HG03442 (cell line): ENCODE measurements around the gene IQSEC3.
"Not testable (repeated sequence)": the region's sequence is repeated elsewhere in the genome, so short reads cannot be mapped to it uniquely, and the experiment has no call there.

ENCODE experiments used
- ATAC-seq: cut with Tn5 transposase; IDR thresholded peaks from one replicate; pipeline ENCODE4 v1.9.1; 2021; ENCODE audit warnings: mild to moderate bottlenecking, moderate library complexity; ENCODE audit not compliant: unreplicated experiment

Gene IQSEC3

DNA sequence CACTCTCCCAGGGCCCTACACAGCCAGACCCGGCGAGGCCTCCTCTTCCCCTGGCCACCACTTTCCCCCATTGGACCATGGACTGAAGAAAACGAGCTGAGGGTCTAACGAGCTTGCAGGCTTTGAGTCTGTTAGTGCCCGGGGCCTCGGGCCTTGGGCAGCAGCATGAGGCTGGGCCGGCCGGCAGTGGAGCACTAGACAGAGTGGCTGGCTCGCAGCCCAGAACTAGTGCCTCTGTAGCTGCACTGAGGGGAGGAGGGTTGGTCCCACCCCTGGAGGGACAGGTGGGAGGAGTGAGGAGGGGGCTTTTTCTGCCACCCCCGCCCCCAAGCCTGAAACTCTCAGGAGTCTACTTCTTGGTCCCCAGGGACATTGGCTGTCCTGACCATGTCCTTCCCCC lies 108.7 kb downstream of the IQSEC3 start:
- ATAC-seq = no peak

DNA sequence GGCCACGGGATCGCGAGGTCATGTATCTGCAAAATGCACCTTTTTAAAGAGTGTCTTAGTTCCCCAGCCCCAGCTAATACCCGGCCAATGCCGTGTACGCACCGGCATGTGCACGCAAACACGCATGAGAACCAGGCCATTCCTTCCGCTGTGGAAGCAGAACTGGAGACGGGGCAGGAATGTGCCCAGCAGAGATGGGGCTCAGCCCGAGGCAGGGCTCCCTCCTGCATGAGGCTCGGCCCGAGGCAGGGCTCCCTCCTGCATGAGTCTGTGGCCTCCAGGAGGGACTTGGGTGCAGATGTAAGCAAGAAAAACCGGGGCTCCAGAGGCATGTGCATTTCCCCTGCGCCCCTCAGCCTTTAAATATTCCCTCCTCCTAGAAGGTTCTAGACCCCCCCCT lies 109.2 kb downstream of the IQSEC3 start:
- ATAC-seq = no peak

DNA sequence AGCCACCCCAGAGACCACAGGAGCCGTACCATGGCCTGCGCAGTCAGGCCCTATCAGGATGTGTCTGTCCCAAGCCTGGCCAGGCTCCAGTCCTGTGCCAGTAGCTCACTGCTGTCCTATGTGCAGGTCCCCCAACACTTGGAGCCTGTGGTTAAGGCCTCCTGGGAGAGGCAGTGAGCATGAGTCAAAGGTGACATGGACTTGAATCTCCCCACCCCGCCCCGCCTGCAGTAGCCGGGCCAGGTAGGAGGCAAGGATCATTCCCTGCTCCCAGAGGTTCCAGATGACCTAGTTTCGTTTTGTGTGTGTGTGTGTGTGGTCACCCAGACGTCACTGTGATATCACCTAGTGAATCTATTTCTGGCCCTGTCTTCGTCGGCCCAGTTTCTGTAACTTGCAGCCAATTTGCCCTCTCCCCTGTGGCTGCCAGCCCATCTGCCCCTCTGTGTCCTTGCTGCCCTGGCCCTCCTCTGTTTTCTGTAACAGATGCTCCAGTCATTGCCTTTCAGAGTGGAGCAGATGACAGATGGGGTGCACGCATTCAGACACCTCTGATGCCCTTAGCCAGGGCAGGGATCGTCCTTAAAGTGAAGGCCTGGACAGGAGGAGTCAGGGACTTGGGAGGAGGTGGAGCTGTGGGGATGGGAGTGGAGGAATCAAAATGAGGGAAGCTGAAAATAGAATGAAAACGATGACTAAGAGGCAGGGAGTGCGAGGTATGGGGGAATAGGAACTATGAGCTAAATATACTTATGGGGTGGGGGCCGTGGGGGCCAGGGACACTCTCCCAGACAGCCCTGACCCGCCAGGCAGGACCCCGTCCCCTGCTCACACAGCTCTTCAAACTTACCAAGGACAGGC lies 110.0 kb downstream of the IQSEC3 start:
- ATAC-seq = no peak

DNA sequence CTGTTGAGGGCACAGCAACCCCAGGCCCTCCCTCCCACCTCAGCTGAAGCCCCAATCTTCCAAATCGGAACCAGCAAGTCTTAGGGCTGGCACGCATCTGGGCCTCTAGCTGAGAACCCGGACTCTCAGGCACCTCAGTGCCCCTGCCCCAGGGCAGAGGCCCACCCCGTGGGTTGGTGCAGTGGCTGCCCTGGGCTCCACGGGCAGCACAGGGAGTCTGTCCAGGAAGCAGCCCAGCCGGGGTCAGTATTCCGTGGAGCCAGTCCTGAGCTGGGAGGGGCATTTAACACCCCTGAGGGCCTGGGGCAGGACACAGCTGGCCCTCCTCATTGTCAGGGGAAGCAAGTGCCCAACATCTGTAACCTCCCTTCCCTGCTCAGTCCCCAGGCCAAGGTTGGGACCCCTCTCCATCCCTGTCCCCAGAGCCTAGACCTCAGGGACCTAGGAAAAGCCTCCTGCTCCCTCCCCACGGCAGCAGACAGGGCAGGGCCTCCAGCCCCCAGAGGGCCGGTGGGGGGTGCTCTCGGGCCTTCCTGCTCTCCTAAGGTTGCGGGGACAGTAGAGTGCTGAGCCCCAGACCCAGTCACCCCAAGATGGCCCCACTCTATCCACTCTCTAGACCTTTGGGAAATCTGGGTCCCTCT lies 110.9 kb downstream of the IQSEC3 start:
- no peak for ATAC-seq

DNA sequence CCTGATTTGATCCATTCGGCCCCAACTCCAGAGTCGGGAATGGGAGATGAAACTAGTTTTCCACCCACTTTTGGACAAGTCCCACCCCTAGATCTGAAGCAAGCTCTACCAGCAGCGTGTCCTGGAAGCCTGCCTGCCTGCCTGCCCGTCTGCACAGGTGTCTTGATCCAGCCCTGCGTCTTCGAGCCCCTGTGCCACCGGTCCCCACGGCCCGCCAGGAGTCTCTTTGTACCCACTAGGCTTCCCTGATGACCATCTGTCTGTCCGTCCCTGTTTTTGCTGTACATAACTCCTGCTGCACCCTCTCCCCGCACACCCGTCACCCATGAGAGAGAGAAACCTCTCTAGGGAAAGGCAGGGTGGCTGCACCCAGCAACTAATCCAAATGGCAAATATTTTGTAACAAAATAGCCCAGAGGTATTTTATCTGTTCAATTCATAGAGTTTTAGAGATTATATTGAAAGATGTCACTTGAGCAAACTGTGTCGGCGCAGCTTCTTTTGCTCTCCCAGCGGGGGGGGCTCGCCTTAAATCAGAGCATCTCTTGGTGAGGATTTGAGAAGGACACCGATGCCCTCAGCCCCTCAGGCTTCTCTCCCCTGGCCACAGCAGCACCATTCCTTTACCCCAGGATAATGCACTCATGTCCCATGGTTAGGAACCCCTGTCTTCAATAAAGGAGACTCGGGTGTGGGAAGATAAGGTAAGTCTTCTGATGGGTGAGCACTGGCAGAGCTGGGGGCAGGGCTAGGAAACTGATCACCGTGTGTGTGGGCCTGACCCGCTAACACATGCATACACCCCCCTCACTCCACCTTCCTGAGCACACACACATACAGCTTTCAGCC lies 111.6 kb downstream of the IQSEC3 start:
- no peak for ATAC-seq

DNA sequence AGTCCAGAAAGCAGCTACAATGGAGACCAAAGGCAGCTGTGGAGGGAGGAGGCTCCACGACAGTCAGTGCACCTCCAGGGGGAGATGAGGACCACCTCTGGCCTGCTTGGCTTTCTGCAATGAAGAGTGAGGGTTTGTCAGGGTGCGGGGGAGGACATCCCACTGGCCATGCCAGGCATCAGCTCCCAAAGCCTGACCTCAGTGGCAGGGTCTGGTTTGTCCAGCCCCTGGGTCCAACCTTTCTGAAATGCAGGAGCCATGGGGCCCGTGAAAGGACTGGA lies 112.2 kb downstream of the IQSEC3 start:
- ATAC-seq = no peak

DNA sequence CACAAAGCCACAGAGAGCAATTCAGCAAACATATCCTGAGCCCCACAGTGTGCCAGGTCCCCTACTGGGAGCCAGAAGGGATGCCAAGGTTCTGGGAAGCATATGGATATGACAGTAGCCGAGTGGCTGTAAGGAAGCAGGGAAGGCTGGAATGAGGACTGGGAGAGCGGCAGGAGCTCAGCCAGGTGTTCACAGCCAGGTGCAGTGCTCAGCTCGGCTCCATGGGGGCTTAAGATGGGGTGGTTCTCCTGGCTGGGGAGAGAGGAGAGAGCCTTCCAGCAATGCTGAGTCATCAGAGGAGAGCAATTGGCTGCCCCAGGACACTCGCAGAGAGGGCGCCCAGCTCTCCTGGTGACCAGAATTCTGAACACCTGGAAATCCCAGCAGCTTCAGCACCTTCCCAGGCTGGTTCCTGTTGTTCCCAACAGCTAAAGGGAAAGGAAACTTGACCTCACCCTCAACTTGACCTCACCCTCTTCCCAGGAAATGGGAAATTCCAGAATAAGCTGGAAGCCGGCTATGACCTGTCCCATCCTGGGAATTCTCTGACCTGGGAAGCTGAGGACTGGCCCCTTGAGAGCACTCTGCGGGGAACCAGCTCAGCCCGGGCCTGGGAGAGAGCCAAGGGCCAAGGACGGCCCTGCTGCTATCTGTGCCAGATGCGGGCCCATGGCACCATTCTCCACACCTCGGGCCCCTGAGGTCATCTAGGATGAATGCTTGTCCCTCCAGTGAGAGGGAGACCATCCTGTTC lies 112.7 kb downstream of the IQSEC3 start:
- no peak for ATAC-seq

DNA sequence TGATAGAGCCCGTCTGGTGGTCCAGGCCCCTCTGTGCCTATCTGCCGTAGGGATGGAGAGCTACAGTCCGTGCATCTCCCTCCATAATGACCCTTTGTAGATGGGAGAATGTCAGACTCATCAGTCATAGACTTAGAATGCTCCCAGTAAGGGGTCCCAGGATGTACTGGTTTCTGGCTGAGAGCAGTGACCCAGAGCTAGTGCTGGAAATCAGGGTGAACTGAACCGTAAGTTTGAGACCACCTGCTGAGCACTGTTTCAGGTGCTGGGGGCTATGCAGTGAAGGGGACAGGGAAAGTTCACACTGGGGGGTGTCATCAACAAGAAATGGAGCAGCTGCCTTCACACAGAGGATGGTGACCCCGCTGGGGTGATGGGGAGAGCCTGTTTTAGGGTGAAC lies 113.3 kb downstream of the IQSEC3 start:
- no peak for ATAC-seq

DNA sequence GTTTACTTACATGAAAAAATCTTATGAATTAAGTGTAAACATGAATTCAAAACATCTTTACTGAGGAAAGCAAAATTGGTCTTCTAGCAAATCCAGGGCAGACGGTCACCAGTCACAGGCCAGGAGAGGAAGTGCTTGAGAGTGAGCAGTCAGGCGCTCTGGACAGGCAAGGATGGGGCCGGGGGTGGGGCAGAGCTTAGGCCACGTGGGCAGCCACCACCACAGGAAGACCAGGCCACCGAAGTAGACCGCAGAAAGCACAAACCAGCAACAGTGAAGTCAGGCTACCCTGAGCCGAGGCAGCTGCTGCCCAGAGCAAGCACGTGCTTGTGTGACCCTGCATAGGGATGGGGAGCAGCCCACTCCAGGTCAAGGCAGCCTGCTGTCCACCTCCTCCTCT lies 113.9 kb downstream of the IQSEC3 start:
- no peak for ATAC-seq

DNA sequence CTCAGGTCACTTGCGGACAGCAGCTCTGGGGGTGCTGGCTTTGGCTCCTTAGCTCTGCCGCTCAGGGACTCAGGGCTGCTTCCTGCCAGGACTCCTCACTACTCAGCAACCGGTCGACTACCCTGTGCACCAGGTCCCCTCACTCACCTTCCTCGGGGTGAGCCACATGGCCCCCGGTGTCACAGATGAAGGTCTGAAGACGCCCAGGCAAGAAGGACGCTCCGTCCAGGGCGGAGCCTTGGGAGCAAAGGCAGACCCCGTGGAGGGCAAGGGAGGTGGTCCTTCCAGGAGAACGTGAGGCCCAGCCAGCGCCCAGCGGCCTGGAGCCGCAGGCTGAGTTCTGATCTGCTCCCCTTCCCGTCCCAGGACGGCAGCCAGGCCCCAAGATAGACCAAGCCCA lies 115.4 kb downstream of the IQSEC3 start:
- no peak for ATAC-seq

DNA sequence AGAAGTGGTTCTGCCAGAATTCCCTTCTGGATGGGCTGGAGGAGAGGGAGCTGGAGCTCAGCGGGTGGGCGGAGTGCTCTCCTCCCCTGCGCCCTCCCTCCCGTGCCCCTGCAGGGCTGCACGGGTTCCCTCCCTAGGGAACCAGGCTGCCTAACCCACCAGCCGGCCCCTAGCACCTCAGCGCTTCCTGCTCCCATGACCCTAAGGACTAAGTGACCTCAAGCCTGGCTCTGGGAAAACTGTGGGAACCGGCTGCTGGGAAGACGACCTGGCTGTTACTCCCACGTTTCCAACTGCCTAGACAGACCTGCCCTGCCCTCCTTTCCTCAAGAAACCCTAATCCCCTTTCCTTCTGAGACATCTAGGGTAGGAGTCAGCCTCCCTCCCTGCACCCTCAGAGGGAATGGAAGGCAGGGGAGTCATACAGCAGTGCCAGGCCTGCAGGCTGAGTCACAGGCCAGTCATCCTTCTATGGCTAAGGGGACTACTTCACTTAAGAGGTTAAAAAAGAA lies 115.9 kb downstream of the IQSEC3 start:
- ATAC-seq = no peak

DNA sequence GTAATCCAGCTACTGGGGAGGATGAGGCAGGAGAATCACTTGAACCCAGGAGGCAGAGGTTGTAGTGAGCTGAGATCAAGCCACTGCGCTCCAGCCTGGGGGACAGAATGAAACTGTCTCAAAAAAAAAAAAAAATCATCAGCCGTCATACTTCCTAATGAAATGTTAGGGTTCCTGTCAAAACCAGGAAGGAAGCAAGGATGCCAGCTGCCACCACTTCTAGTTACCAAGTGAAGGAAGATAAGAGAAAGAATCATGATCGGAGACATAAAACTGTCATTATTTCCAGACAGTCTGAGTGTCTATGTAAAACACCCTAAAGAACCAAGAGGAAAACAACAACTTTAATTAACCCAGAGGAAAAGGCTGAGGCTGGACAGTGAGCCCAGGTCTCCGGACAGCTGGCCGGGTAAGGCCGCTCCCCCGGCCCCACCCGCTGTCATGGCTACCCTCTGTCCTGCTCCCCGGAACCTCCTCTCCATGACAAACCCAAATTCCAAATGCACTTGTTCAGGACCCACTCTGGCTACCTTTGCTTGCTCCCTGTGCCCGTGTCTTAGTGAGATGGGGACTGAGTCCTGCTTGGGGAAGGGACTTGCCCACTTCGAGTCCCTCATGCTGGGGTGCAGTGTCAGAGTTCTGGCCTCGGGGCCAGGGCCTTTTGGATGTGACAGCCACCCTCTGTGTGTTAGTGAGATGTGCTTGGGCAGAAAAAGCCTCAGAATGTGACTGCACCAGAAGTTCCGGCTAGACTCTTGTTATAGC lies 118.4 kb downstream of the IQSEC3 start:
- ATAC-seq = no peak

DNA sequence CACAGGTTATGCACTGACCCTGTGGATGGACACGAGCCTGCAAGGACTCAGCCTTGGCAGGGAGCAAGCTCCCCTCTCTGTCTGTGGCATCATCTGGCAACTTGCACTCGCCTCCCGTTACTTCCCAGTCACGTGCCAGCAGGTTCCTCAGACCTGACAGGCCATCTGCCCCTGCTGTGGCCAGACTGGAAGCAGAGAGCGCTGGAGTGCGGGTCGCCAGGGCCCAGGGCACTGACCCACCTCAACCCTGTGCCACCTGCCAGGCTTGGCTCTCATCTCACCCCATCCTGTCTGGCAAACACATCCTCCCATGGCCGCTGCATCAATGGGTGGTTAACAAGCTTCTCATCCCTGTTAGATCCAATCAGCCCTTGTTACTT lies 119.0 kb downstream of the IQSEC3 start:
- ATAC-seq = no peak

DNA sequence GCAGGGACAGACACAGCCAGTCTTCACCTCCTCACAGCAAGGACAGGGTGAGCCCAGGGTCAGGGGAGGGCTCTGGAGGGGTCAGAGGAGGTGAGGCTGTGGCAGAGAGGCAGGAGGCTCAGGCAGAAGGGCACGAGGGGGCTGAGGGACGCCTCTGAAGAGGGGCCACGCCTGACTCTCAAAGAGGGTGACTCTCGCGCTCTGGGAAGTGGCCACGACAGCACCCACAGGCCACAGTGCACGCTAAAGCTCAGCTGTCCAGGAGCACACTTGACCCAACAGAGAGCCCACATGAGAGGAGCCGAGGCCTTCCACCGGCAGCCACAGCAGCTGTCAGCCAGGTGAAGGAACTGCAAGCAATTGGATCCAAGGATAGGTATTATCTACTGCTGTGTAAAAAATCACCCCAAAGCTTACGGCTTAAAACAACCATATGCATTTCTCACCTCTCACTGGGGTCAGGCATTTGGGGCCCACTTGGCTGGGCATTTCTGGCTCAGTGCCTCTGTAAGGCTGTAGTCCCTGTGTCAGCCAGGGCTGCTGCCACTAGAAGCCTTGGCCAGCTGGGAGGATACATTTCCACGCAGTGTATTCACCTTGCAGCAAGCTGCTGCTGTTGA lies 119.5 kb downstream of the IQSEC3 start:
- no peak for ATAC-seq

DNA sequence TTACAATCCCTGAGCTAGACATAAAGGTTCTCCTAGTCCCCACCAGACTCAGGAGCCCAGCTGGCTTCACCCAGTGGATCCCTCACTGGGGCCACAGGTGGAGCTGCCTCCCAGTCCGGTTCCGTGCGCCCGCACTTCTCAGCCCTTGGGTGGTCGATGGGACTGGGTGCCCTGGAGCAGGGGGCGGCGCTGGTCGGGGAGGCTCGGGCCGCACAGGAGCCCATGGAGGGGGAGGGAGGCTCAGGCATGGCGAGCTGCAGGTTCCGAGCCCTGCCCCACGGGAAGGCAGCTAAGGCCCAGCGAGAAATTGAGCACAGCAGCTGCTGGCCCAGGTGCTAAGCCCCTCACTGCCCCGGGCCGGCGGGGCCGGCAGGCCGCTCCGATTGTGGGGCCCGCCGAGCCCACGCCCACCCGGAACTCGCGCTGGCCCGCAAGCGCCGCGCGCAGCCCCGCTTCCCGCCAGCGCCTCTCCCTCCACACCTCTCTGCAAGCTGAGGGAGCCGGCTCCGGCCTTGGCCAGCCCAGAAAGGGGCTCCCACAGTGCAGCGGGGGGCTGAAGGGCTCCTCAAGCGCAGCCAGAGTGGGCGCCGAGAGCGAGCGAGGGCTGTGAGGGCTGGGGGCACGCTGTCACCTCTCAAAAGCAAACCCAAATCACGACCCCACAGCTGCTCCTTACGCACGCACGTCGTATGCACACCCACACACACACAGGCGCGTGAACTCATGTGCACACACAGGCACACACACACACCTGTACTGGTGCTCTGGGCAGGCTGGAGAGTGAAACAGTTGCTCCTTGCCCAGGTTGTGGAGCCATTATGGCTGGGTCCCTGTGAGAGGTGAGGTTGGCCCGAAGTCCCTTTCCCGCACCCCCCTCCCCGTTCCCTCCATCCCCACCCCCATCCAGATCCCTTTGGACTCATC lies 121.7 kb downstream of the IQSEC3 start:
- not testable (repeated sequence) for ATAC-seq

DNA sequence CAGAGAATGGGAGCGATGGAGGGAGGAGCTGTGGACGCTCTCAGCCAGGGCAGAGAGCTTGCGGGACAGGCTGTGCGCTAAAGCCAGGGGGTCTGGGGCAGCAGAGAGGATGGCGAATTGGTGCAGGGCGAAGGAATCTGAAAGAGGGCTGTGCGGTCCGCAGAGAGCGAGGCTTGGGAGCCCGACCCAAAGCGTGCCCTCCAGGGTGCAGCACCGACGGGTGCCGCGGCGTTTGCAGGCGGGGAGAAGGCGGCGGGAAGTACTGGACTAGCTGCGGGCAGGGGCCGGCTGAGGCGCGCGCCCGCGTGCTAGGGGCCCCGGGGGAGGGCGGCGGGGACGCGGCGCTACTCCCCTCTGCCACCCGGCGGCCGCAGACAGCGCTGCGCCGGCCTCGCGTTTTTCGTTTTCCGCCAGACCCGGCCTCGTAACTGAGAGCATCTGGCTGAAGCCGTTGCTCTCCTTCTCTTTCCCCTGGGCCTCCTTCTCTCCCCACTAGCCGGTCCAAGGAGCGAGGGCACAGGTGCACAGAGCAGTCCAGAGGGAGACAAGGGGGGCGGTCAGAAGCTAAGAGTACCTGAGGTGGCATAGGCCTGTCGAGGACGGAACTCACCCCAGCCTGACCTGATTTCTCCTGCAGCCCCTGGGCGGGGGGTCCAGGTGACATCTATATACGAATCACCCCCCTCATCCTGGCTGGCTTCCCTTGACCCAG lies 122.5 kb downstream of the IQSEC3 start:
- ATAC-seq = no peak

DNA sequence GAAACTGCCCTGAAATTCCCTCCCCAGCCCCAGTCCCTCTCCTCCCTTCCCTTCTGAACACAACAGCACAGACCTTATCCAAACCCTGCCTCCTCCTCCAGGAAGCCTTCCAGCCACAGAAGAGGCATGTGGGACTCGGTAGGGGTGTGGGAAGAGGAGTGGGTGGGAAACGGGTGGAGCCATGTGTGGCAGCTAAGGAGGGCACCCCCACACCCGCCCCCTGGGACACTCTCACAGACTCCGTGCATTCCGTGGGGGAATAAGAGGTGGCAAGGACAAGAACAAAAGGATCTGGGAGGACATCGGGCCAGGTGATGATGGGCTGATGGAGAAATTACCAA lies 123.0 kb downstream of the IQSEC3 start:
- ATAC-seq = no peak

DNA sequence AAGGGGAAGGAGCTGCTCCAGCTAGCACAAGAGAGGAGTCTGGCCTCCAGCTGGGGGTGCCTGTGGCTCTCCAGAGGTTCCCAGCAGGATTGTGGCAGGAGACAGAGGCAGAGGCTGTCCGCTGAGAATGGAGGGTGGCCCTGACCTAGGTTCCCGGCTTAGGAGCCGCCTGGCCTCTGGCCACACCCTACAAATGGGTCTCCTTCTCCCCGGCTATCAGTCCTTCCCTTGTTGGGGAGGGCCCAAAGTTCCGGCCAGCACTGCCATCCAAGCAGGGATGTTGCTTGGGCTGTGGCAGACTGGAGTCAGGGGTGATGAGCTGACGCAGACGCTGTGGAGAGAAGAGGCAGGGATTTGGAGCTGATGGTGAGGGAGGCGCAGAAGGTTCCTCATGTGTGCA lies 124.3 kb downstream of the IQSEC3 start:
- no peak for ATAC-seq
